Left cardiac atrium (tissue), 4 donors: ENCODE data around the gene PPFIA1. TPM values are rescaled to one million over a fixed set of nuclear protein-coding genes. Genes with fewer than 3 reads are reported as not detected.

ENCODE experiments used
- ATAC-seq, 2 donors: fragments of 200-7000 bp; cut with Tn5 transposase; one replicate each; pipeline ENCODE4 v1.9.1; 2020; ENCODE audit warnings: mild to moderate bottlenecking in 2 of 2, moderate library complexity in 2 of 2
- DNase-seq: peaks from one replicate; pipeline ENCODE4 v3.0.0-alpha.2; 2020
- intact Hi-C, 2 donors: fragments of 100-400 bp; cut with DNase I; formaldehyde crosslinking; loops; one replicate each; pipeline versions ENCODE4 v1.14.1 to v1.15.1; 2022 to 2023
- total RNA-seq, 2 donors: library from RNA; stranded (reverse); fragmentation: NEBNext Ultra II Directional; extraction: Animal tissue kit (Norgen Biotek cat#: 25700); gene quantifications; one replicate each; pipeline ENCODE4 v1.2.1, GENCODE V29; 2021
- donor health status: DM: no; HTN: yes; CAD: no.
- donor health status: DM: no; HTN: yes; CAD: no; lungs with severe emphysema.
- donor health status: DM: yes; HTN: yes; CAD: no.
- donor health status: Dilated cardiomyopathy.

Gene PPFIA1
- total RNA-seq, 2 donors from 2014 or later: 32.0 to 39.8 TPM

DNA sequence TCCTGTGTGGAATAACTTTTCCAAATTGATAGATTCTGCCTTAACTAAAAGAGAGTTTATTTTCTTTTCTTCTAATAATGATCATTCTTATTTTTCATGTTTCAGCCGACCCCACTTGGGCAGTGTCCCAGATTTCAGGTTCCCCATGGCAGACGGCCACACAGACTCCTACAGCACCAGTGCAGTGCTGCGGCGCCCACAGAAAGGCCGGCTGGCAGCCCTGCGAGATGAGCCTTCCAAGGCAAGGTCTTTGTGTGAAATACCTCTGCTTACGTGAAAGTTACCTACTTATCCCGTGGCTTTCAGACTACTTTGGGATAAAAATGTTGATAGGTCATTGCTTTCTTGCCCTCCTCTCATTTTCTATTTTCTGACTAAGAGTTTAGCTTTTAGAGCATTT is 68.6 kb downstream of the PPFIA1 start:
- ATAC-seq (no peak), DNase-seq (no peak)
- intact Hi-C loops: no loop called here

DNA sequence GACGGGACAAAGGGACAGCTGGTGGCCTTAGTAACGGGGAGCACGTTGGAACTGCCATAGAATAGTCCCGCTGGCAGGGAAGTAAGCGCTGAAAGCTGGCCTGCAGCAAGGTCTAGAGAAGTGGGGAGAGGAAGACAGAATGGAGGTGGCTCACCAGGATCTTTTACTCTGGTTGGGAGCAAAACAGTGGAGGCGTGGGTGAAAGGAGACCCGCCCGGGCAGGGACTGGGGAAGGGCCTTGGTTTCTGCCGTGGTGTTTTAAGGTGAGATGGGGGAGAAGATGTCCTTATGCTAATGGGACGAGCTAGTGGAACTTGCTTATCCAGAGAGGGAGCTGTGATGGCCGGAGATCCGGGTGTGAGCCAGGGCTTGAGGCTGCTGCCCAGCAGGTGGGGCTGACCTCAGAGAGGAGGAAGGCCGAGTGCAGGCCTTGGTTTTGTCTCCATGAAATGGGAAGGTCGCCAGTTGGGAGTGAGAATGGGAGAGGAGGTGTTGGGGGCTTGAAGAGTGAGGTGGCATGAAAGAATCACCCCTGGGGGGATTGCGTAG is 71.5 kb downstream of the PPFIA1 start:
- intact Hi-C loops: no loop called here
- ATAC-seq (no peak), DNase-seq (no peak)

DNA sequence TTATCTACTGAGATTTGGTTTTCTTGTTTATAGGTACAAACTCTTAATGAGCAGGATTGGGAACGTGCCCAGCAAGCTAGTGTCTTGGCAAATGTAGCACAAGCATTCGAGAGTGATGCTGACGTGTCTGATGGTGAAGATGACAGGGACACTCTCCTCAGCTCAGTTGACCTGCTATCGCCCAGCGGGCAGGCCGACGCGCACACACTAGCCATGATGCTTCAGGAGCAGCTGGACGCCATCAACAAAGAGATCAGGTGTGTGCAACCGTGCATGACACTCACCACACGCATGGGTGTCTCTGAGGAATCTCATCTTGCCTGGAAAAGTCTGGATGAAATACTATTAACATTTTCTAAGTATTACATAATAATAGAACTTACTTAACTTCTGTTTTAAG is 73.1 kb downstream of the PPFIA1 start:
- DNase-seq (no peak), ATAC-seq (peak; percentile 54 to 78)
- intact Hi-C loops: no loop called here

DNA sequence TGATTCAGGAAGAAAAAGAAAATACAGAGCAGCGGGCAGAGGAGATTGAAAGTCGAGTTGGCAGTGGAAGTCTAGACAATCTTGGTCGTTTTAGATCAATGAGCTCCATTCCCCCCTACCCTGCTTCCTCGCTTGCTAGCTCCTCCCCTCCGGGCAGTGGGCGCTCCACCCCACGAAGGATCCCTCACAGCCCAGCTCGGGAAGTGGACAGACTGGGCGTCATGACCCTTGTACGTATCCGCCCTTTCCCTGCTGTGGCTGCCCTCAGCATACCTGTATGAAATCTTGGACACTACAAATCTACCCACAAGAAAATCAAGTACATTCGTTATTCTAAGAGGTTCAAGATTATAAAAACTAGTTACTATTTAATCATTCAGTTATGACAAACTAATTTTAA is 77.7 kb downstream of the PPFIA1 start:
- DNase-seq (no peak), ATAC-seq (no peak)
- intact Hi-C loops: no loop called here

DNA sequence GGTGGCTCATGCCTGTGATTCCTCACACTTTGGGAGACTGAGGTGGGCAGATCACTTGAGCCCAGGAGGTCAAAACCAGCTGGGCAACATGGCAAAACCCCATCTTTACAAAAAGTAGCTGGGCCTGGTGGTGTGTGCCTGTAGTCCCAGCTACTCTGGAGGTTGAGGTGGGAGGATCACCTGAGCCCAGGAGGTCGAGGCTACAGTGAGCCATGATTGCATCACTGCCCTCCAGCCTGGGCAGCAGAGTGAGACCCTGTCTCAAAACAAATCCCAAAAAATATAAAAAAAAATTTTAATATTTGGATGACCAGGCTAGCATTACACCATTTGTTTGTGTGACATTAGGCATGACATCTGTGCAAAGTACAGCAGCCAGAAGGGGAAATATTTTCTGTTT is 78.1 kb downstream of the PPFIA1 start:
- intact Hi-C loops: no loop called here
- no peak for DNase-seq
- no peak for ATAC-seq

DNA sequence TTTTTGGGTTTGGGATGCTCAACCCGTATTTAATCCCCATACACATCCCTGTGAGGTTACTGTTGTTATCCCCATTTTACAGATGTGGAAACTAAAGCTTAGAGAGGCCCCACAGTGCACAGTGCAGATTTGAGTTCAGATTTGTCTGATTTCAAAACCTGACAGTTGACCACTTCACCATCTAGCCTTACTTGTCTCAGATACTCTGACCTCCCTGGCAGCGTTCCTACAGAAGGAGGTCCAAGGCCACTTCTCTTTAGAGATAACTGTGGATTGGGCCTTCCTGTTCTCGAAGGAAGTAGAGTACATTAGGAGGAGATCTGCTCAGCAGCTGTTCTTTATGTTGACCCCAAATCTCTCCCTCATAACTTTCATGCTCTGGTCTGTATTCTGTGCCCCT is 81.2 kb downstream of the PPFIA1 start:
- DNase-seq (no peak), ATAC-seq (no peak)
- intact Hi-C loops: no loop called here

DNA sequence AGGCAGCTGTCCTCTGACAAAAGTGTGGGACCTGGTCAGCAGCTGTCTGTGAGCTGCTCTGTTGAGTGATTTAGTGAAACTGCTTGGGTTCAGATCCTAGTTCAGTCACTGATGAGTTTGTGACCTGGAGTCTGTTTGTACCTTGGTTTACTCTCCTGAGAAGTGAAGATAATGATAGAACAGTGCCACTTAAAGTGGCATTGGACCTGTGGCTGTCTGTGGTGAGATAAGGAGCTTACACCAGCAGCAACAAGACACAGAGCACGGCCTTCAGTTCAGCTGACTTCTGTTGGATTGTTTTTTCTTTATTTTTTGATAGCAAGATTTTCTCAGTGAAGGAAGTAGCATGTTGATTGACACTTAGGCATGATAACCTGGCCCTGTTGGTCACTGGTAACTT is 81.6 kb downstream of the PPFIA1 start:
- ATAC-seq (peak in 1 of 2 donors; percentile 10), DNase-seq (no peak)

DNA sequence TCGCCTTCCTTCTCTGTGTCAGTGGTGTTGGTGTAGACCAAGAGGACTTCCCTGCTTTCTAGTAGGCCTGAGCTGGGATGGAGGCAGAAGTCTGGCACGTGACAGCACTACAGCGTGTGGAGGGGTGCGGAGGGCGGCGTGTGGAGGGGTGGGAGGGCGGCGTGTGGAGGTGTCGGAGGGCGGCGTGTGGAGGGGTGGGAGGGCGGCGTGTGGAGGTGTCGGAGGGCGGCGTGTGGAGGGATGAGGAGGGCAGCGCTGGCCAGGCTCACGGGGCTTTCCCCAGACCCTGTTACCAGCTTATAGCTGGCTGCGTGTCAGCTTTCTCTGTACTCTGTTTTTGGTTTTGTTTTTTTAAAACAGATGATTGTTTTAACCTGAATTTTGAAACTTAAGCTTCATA is 82.1 kb downstream of the PPFIA1 start:
- intact Hi-C loops: no loop called here
- DNase-seq (no peak), ATAC-seq (peak; percentile 38 to 74)

More for the DNA sequence above, 81.6 kb downstream of the PPFIA1 start:
- intact Hi-C loops: no loop called here

DNA sequence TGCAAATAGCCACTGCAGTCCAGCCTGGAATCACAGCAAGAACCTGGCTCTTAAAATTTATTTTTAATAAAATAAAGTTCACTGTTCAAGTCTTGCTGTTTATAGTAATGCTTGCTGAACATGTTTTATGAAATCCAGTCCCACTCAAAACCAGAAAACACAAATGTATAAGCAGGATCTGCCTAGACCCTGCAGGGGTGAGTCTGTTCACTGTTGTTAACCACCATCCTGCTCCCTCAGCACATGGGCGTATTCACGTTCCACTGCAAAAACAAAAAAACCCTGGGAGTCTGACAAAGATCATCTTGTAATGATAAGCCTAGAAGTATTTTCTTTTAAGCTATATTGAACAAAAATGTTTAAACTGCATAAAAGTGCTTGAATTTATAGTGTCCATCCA is 82.8 kb downstream of the PPFIA1 start:
- ATAC-seq: no peak
- intact Hi-C loops: no loop called here
- DNase-seq: no peak

DNA sequence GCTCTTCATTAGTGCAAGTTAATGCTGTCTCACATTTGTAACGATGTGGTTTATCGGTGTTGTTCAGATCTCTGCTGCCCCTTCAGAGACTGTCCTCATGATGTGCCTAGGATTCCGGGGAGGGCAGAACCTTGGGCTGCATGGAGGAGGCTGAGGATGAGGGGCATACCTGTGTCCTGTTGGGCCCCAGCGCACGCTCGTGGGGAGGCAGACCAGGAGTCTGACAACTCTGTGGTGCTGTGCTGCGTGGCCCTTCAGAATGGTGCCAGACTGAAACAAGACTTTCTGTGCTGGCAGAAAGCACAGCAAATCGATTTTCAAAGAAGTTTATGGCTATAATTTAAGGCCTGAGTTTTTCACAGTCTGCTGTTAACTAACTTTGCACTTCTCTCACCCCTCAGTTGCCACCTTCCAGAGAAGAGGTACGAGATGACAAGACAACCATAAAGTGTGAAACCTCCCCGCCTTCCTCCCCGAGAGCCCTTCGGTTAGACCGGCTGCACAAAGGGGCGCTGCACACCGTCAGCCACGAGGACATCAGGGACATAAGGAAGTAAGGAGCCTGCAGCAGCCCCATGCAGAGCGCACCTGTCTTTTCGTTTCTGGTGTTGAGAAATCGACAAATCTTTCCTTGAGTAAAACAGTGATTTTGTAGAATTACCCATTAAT is 83.5 kb downstream of the PPFIA1 start:
- DNase-seq (no peak), ATAC-seq (no peak)
- intact Hi-C loops: no loop called here

DNA sequence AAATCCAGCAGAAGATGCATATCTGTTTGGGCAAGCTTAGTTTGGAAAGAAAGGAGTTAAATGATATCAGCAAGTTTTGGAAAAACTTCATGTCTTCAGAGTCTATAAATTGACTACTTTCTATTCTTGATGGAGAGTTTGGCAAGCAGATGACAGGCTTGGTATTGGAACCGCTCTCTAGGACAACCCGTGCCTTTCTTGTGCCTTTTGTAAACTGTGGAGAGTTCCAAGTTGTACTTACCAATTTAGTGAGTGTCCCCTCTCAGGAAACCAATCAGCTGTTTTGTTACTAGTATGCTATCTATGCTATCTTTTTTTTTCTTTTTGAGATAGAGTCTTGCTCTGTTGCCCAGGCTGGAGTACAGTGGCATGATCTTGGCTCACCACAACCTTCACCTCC is 84.1 kb downstream of the PPFIA1 start:
- intact Hi-C loops: no loop called here
- DNase-seq (no peak), ATAC-seq (no peak)

DNA sequence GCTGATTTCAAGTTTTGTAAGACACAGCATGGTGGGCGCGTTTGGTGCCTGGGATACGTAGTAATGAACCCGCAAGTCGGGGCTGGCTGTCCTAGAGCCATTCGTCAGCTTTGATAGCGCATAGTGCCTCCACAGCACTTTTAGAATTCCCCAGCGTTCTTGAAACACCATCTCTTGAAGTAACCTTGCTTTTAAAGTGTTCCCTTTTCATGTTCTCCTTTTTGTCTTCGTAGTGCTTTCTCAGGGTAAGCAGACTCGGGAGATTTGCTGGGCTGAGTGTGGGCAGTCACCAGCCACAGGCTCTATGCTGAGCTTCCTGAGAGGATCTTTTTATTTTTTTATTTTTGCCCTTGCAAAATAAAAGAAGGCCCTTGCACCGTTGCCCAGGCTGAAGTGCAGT is 88.3 kb downstream of the PPFIA1 start:
- DNase-seq (no peak), ATAC-seq (peak in 1 of 2 donors; percentile 19)
- intact Hi-C loops: no loop called here

DNA sequence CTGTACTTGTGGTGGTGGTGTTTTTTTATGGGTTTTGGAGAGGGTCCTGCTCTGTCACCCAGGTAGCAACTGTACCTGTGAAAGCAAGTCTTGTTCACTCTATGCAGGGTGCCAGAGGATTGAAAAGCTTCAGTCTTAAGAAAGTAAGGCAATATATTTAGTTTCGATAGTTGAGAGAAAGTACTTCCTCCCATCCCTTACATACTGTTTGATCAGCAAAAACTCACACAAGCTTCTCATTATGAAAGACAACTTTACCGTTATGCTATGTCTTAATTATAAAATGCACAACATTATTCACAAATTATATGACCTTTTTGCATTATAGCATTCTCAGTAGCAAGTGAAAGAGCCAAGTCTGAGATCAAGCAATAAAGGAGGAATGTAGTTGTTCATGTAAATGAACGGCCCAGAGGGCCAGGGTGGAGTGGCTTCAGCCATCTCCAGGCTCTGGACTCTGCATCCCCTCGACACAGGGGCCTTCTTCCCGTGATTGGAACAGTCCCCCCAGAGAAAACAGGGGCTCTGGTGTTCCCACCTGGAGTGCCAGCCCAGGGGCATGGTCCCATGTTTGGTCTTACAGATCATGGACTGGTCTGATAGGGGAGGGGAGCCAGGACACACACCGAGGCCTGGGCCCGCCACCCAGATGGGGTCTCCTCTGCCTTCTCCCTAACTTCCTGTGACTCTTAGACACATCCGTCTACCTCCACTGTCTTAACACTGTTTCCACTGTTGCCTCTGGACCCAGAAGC is 89.1 kb downstream of the PPFIA1 start:
- ATAC-seq: no peak
- intact Hi-C loops: no loop called here
- no peak for DNase-seq

DNA sequence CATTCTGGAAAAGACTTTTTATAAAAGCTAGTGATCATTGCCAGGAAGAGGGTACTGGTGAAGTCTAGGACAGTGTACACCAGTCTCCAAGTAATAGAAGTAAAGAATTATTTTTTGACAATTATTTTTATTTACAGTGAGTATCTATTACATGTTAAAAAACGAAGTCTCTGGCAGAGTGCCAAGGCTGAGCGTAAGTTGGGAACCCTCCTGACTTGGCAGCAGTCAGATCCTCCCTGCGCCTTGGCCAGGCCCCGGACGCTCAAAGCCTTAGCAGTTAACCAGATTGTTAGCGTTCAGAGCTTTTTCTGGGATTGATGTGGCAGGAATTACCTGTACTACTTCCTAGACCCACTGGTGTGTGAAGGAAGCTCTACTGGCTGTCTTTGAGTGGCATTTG is 89.7 kb downstream of the PPFIA1 start:
- intact Hi-C loops: no loop called here
- no peak for ATAC-seq
- no peak for DNase-seq

DNA sequence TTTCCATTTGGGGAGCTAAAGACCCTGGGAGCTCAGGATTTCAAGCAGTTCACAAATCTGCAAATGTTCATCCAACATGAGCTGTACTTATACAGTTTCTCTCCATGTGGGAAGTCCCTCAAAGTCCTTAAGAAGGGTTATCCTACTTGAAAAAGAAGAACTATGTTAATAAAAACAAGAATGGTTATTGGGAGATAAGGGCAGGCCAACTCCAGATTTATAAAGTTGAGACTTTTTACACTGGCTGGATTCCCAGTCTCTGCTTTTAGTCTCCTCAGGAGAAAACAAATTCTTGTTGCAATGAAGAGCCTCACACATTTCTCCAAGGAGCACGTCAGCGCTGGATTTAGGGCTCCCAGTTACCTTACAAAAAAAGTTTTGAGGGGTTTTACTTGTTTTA is 93.7 kb downstream of the PPFIA1 start:
- ATAC-seq (peak; percentile 47 to 70), DNase-seq (no peak)
- intact Hi-C loops: no loop called here

DNA sequence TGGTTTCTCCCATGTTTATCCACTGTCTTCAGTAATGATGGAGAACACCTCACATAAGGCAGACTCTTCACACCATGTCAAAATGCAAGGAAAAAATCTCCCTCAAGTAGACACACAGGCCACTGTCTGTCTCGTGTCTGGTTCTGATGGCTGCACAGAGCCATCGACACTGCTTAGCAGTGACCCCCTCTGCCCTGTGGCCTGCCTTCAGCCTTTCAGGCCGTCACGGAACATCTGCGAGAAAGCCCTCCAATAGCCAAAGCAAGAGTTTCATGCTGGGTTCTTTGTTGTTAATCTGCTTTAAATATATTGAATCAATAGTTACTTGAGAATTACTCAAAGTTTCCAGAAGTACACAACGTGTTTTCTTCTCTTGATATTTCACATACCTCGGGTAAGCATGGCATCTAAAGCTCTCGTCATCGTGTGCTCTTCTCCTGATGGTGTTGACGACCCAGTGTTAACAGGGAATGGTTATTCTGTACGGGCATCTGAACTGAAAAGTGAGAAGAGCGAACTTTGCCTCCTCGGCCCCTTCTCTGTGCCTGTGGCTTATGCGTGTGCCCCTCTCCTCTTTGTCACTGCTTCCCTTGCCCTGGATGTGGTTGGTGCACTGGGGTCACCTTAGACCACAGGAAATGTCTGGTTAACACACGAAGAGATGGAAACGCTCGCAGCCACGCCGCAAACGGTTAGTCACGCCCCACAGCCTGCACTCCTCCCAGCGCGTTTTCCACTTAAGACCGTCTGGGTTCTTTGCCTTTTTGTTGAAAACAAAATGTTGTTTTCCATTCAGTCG is 94.5 kb downstream of the PPFIA1 start:
- DNase-seq: no peak
- intact Hi-C loops: no loop called here
- ATAC-seq: no peak

DNA sequence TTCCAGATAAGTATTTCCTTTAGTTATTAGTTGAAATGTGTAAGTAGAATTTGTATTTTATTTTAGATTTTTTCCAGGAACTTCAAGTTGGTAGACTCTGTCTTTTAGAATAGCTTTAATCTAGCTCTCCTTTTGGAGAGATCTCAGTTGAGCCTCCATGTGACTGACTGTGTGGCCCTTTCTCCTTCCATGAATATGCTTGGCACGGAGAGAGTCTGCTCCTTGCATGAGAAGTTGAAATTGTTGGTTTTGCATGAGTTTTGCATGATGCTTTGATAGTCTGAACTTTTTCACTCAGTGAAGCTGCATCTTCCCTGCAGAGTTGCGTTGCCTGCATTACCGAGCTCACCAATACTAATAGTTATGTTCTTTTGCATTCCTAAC is 95.0 kb downstream of the PPFIA1 start:
- intact Hi-C loops: no loop called here
- no peak for ATAC-seq

DNA sequence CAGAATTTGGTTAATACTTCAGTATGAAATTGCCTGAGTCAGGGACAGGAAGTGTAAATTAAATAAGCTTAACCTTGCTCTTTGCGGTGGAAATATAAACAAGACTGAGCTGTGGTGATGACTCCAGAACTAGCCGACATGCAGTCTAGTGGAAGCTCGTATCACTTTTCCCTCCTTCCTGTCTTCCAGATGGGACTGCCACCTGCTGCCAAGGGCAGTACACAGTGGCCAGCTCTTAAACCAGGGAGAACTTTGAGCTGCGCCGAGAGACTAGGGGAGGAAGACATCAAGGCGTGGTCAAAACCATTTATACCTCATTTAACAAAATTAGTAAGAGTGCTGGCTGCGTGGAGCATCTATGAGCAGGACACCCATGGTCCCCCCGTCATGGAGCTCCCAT is 96.6 kb downstream of the PPFIA1 start:
- no peak for ATAC-seq
- intact Hi-C loops: no loop called here
- DNase-seq: no peak

More for the DNA sequence above, 95.0 kb downstream of the PPFIA1 start:
- no peak for DNase-seq

DNA sequence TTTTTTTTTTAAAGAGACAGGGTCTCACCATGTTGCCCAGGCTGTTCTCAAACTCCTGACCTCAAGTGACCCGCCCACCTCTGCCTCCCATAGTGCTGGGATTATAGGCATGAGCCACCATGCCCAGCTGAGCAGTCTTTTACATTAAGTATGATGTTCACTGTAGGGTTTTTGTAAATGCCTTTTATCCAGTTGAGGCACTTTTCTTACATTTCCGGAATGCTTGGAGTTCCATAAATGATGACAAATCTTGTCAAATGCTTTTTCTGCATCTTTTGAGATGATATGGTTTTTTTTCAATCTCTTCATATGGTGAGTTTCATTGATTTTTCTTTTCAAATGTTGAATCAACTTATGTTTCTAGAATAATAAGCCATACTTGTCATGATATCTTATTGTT is 98.5 kb downstream of the PPFIA1 start:
- DNase-seq: no peak
- ATAC-seq: no peak
- intact Hi-C loops: no loop called here

DNA sequence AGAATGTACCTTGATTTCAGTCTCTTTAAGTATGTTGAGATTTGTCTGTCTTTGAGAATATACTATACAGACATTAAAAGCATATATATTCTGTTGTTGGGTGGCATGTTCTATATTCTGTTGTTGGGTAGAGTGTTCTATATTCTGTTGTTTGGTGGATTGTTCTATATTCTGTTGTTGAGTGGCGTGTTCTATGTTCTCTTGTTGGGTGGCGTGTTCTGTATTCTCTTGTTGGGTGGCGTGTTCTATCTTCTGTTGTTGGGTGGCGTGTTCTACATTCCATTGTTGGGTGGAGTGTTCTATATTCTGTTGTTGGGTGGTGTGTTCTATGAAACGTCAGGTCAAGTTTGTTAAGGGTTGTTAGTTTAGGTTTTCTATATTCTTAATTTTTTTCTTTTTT is 100.8 kb downstream of the PPFIA1 start:
- ATAC-seq (peak in 1 of 2 donors; percentile 43), DNase-seq (no peak)
- intact Hi-C loops: loop anchor here in 1 of 2 donors (10.0 kb wide), 1 partner anchor 96 kb away; the partner anchor contains the start of gene PPFIA1
